Pancreas (tissue), 10 donors: ENCODE measurements around the gene IFTAP. TPM values are rescaled to one million over a fixed set of nuclear protein-coding genes. Genes with fewer than 3 reads are reported as not detected.

Source experiments
- ATAC-seq, 4 donors: fragments of 200-7000 bp; cut with Tn5 transposase; one replicate each; pipeline versions ENCODE4 v1.8.0 to v1.9.1; 2020; ENCODE audit warnings: mild to moderate bottlenecking in 4 of 4, moderate library complexity in 4 of 4
- DNase-seq, 6 donors: peaks; one replicate each; pipeline ENCODE4 v3.0.0-alpha.2; 2020
- FAIRE-seq: peaks from 2 replicates; lab custom pipeline; 2012; peaks lifted over from hg19 to GRCh38; lab: Jason Lieb, UNC
- H3K27ac ChIP-seq, 4 donors: fragments of 200-600 bp; sonication (generic); 1 replicate in 3 of 4; 2 replicates in 1 of 4; pipeline versions ENCODE4 v1.5.0 to v1.8.0; 2020
- H3K27me3 ChIP-seq, 4 donors: fragments of 200-600 bp; one replicate each; pipeline ENCODE4 v1.8.0; 2021
- H3K36me3 ChIP-seq, 3 donors: fragments of 200-600 bp; sonication (generic) in 1 of 3; one replicate each; pipeline versions ENCODE4 v1.5.0 to v1.8.0; 2020 to 2021
- H3K4me1 ChIP-seq, 3 donors: fragments of 200-600 bp; one replicate each; pipeline ENCODE4 v1.8.0; 2021
- H3K4me3 ChIP-seq, 4 donors: fragments of 200-600 bp; sonication (generic) in 2 of 4; one replicate each; pipeline versions ENCODE4 v1.5.0 to v1.8.0; 2020 to 2021
- H3K9me3 ChIP-seq, 4 donors: fragments of 200-600 bp; one replicate each; pipeline ENCODE4 v1.8.0; 2021
- WGBS, 2 donors: extraction: QIAGEN DNeasy Blood & Tissue Kit; methylation state at CpG; one replicate each; pipeline ENCODE4 v1.1.7; 2013; 5-methylcytosine and 5-hydroxymethylcytosine counted together
- intact Hi-C, 3 donors: fragments of 100-400 bp; cut with DNase I; formaldehyde crosslinking; loops; one replicate each; pipeline versions ENCODE4 v1.11.1 to v1.14.2; 2022
- polyA plus RNA-seq, 2 donors: library from polyadenylated mRNA; stranded (reverse); fragments of 200-250 nt; gene quantifications; one replicate each; pipeline ENCODE4 v1.2.3, GENCODE V29; 2013
- total RNA-seq, 6 donors: library from RNA; stranded (reverse); fragmentation: NEBNext Ultra II Directional in 4 of 6; extraction: Animal tissue kit (Norgen Biotek cat#: 25700) in 4 of 6; gene quantifications; one replicate each; pipeline versions ENCODE4 v1.2.1 to v1.2.4, GENCODE V29; 2021 to 2023
- TF ChIP-seq, protein P1 (sequence below), 4 donors: fragments of 200-600 bp; sonication (generic) in 3 of 4; IDR thresholded peaks; one replicate each; pipeline versions ENCODE4 v1.5.0 to v1.8.0; 2021; ENCODE audit warnings: antibody characterized with exemption in 4 of 4
- donor health status: healthy with polysubstance abuse.
- donor health status: DM: no; HTN: no; CAD: no; lungs with moderate emphysema.
- donor health status: DM: no; HTN: no; CAD: no.
- donor health status: control.
- donor health status: control.
- donor health status: Bipolar disorder and iron deficiency.
- donor health status: DM: yes; HTN: yes; CAD: no.
- donor health status: DM: no; HTN: no; CAD: no.
- donor health status: DM: no; HTN: no; CAD: no.
- donor health status: DM: yes; HTN: yes; CAD: no.

IFTAP gene
- total and polyA plus RNA-seq, 8 donors: 4.2 to 14.4 (median 7.8) TPM

DNA sequence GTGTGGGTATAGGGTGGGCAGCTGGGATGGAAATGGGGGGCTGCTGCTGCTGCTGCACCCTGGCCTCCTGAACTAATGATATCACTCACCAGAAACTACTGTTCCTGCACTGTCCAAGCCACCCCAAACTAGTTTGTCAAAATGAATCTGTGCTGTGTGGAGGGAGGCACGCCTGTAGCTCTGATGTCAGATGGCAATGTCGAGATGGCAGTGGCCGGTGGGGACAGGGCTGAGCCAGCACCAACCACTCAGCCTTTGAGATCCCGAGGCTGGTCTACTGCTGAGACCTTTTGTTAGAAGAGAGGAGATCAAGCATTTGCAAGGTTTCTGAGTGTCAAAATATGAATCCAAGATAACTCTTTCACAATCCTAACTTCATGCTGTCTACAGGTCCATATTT lies 25.2 kb upstream of the IFTAP start:
- DNase-seq (no peak), FAIRE-seq (no peak), ATAC-seq (no peak)
- Histone ChIP-seq H3K27me3 (no peaks in the 10 kb centered on the region), H3K27ac (no peak overlapping the region), H3K36me3 (no peaks in the 10 kb centered on the region), H3K9me3 (no peaks in the 10 kb centered on the region), H3K4me1 (no peaks in the 10 kb centered on the region), H3K4me3 (no peak overlapping the region)
- WGBS, 2 donors: 77 to 89% methylated on average over 4 of the region's 4 CpGs
- intact Hi-C loops: loop anchor here in 2 of 3 donors (5.0 to 10.0 kb wide), 3 partner anchors 53 to 176 kb away; no protein-coding TSS in a partner anchor
- TF ChIP-seq, protein P1, sequence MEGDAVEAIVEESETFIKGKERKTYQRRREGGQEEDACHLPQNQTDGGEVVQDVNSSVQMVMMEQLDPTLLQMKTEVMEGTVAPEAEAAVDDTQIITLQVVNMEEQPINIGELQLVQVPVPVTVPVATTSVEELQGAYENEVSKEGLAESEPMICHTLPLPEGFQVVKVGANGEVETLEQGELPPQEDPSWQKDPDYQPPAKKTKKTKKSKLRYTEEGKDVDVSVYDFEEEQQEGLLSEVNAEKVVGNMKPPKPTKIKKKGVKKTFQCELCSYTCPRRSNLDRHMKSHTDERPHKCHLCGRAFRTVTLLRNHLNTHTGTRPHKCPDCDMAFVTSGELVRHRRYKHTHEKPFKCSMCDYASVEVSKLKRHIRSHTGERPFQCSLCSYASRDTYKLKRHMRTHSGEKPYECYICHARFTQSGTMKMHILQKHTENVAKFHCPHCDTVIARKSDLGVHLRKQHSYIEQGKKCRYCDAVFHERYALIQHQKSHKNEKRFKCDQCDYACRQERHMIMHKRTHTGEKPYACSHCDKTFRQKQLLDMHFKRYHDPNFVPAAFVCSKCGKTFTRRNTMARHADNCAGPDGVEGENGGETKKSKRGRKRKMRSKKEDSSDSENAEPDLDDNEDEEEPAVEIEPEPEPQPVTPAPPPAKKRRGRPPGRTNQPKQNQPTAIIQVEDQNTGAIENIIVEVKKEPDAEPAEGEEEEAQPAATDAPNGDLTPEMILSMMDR (IDR thresholded peaks at IDR 0.05): no peak

DNA sequence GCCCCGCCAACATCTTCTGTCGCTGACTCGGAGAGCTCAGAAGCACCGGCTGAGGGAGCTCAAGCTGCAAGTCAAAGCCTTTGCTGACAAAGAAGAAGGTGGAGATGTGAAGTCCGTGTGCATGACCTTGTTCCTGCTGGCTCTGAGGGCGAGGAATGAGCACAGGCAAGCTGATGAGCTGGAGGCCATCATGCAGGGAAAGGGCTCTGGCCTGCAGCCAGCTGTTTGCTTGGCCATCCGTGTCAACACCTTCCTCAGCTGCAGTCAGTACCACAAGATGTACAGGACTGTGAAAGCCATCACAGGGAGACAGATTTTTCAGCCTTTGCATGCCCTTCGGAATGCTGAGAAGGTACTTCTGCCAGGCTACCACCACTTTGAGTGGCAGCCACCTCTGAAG lies 19.8 kb upstream of the IFTAP start:
- Histone ChIP-seq H3K27ac (no peak overlapping the region), H3K9me3 (no peaks in the 10 kb centered on the region), H3K27me3 (no peaks in the 10 kb centered on the region), H3K4me3 (no peak overlapping the region), H3K4me1 (no peaks in the 10 kb centered on the region), H3K36me3 (no peaks in the 10 kb centered on the region)
- ATAC-seq (no peak), DNase-seq (no peak), FAIRE-seq (no peak)
- intact Hi-C loops: loop anchor here in 1 of 3 donors (10.0 kb wide), 1 partner anchor 190 kb away; no protein-coding TSS in a partner anchor
- TF ChIP-seq, protein P1 (IDR thresholded peaks at IDR 0.05): no peak
- WGBS, 2 donors: 82 to 84% methylated on average over 8 of the region's 8 CpGs

DNA sequence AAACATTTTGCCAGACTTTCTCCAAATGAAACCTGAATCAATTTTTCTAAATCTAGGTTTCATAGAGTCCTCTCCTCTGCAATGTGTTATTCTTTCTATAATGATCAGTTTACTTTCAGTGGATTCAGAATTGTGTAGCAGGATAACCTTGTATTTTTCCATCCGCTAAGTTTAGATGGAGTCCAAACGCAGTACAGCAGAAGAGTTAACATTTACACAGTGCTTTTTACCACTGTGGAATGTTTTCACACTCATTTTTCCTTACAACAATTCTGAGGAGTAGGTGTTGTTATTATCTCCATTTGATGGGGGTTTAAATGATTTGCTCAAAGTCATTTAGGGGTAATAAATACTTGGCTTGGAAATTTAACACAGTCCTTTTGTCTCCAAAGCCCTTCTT lies 16.9 kb upstream of the IFTAP start:
- Histone ChIP-seq H3K36me3 (no peaks in the 10 kb centered on the region), H3K4me3 (no peak overlapping the region), H3K4me1 (no peaks in the 10 kb centered on the region), H3K9me3 (no peaks in the 10 kb centered on the region), H3K27ac (no peak overlapping the region), H3K27me3 (no peaks in the 10 kb centered on the region)
- intact Hi-C loops: loop anchor here in 1 of 3 donors (10.0 kb wide), 1 partner anchor 187 kb away; no protein-coding TSS in a partner anchor
- 55 to 64% methylated on average over 2 of the region's 2 CpGs for WGBS, 2 donors
- DNase-seq: no peak
- TF ChIP-seq, protein P1 (IDR thresholded peaks at IDR 0.05): no peak
- no peak for FAIRE-seq
- no peak for ATAC-seq

DNA sequence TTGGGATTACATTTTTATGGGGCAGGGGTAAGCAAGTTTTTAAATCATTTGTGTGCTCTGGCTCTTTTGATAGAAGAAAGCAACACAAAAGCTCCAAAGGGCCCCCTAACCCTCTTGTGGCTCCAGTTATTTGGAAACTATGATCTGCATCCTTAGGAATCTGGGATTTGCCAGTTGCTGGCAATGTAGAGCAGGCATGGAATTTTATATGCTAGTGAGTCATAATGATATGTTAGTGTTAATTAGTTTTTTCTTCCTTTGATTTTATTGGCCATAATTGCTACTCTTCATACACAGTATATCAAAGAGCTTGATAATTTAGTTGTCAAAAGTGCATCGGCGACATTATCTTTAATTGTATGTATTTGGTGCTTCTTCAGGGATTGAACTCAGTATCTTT lies 16.4 kb upstream of the IFTAP start:
- no peak for DNase-seq
- H3K9me3 ChIP-seq: no peaks in the 10 kb centered on the region
- no peak overlapping the region for H3K4me3 ChIP-seq
- H3K27me3 ChIP-seq: no peaks in the 10 kb centered on the region
- intact Hi-C loops: loop anchor here in 1 of 3 donors (10.0 kb wide), 1 partner anchor 187 kb away; no protein-coding TSS in a partner anchor
- no peaks in the 10 kb centered on the region for H3K4me1 ChIP-seq
- no peaks in the 10 kb centered on the region for H3K36me3 ChIP-seq
- TF ChIP-seq, protein P1 (IDR thresholded peaks at IDR 0.05): no peak
- H3K27ac ChIP-seq: no peak overlapping the region
- 83 to 91% methylated on average over 2 of the region's 2 CpGs for WGBS, 2 donors
- no peak for FAIRE-seq
- ATAC-seq: no peak

DNA sequence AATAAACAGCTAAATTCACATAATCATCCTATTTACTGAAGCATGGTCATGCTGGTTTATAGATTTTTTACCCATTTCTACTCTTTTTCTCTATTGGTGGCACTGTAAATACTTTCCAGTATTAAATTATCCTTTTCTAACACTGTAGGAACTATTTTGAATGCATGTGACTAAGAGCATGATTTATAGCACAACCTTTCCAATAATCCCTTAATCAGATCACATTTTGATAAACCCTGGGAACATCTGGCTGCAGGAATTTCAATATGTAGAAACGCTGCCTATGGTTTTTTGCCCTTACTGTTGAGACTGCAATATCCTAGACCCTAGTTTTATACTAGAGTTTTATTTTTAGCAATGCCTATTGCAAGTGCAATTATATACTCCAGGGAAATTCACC lies 15.8 kb upstream of the IFTAP start:
- TF ChIP-seq, protein P1 (IDR thresholded peaks at IDR 0.05): no peak
- H3K4me3 ChIP-seq: no peak overlapping the region
- H3K36me3 ChIP-seq: no peaks in the 10 kb centered on the region
- 62 to 63% methylated on average over 1 of the region's 1 CpG for WGBS, 2 donors
- no peaks in the 10 kb centered on the region for H3K27me3 ChIP-seq
- FAIRE-seq (no peak), ATAC-seq (no peak), DNase-seq (no peak)
- no peaks in the 10 kb centered on the region for H3K4me1 ChIP-seq
- no peaks in the 10 kb centered on the region for H3K9me3 ChIP-seq
- H3K27ac ChIP-seq: no peak overlapping the region
- intact Hi-C loops: loop anchor here in 1 of 3 donors (10.0 kb wide), 1 partner anchor 186 kb away; no protein-coding TSS in a partner anchor
